Ishikawa (cell line): ENCODE data around the gene A3GALT2.

Experiments
- EP300 ChIP-seq: IDR thresholded peaks from 2 replicates; pipeline ENCODE4 v1.6.1; 2012; ENCODE audit warnings: borderline replicate concordance
- NFIC ChIP-seq: IDR thresholded peaks from 2 replicates; pipeline ENCODE4 v1.6.1; 2012
- TAF1 ChIP-seq: IDR thresholded peaks from 2 replicates; pipeline ENCODE4 v1.6.1; 2012; ENCODE audit warnings: low read depth, mild to moderate bottlenecking

GRCh38 chr1:33284049-33284448, 36.8 kb downstream of the A3GALT2 start:
- TF ChIP-seq NFIC (no peak), EP300 (no peak), TAF1 (no peak)
